Head of caudate nucleus (tissue), 42 donors: Measurements from ENCODE around the gene SSTR4.
"Not testable (repeated sequence)": the region's sequence is repeated elsewhere in the genome, so short reads cannot be mapped to it uniquely, and the experiment has no call there.

Experiments
- DNase-seq, 42 donors: peaks; one replicate each; pipeline versions ENCODE4 v3.0.0 to v3.0.0-alpha.2; 2020 to 2021; ENCODE audit warnings: mixed read lengths in 7 of 42
- intact Hi-C: fragments of 100-400 bp; cut with DNase I; formaldehyde crosslinking; loops from one replicate; pipeline ENCODE4 v1.15.0; 2022

Gene SSTR4

GRCh38 chr20:23011008-23011721 is 23.9 kb upstream of the SSTR4 start:
- intact Hi-C loops, result no loop called here
- peak in 1 of 42 donors; percentile 29 for DNase-seq

DNA sequence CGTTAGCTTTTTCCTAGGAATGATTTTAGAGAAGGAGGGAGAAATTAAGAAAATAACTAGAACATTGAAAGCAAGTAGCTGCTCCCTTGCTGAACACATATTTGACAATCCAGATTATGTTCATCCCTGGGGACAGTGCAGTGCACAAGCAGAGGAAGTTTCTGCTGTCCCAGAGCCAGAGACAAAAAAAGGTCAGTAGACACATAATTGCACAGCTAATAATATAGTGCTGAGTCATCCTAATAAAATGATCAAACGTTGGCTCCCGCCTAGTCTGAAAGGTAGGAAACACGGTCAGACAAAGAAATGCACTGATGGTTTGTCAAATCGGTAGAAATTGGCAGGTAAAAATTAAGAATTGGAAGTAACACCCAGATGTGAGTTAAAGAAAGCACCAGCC is 21.7 kb upstream of the SSTR4 start:
- no peak for DNase-seq
- intact Hi-C loops, result no loop called here

- DNase-seq, result no peak
- intact Hi-C loops, result no loop called here
Measured at GRCh38 chr20:23017516-23017915, 17.6 kb upstream of the SSTR4 start.

DNA sequence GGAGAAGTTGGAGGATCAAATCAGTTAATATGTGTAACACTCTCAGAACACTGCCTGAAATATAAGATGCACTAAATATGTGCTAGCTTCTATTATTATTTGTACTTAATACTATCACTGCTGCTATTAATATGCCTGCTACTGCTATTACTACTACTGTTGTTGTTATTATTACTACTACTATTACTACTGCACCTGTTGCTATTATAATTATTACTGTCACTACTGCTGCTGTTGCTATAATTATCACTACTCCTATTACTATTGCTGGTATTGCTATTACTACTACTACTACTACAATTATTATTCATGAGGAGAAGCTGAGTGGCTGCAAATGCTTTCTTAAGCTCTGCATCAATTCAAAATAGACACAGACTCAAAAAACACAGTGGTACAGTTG is 16.7 kb upstream of the SSTR4 start:
- intact Hi-C loops, result no loop called here
- DNase-seq, result no peak

DNA sequence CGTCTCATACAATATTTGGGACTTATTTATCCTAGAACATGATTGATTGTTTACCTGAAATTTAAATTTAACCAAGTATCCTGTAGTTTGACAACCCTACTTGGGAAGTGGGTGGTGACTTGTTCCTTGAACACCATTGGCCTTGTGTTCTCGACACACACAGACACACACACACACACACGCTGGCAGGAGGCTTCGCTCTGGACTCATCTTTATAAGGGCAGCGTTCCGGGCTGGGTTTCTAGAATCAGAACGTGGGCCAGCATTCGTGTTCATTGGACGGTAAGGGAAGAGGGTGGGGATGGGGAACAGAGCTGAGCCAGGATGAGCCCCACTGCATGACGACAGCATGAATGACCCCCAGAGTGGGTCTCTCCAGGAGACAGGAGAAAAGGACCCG is 16.2 kb upstream of the SSTR4 start:
- intact Hi-C loops, result no loop called here
- no peak for DNase-seq

DNA sequence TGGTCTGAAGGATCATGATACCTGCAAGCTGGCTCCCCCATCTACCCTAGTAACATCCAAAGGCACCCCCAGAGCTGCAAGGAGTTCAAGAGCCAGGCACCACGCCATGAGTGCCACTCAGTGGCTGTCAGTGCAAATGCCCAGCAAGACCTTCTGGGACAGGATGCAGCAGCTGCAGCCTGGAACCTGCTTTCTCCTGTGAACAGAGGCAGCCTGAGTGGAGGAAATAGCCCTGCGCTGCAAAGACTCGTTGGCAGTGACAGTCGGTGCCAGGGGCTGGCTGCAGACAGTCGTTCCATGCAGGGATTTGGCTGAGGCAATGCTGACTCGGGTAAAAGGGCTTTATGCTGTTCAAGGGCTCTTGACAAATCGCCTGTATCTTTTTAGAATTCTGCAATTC is 15.7 kb upstream of the SSTR4 start:
- intact Hi-C loops, result no loop called here
- DNase-seq, result peak in 40 of 42 donors; percentile 12 to 77 (median 50)

DNA sequence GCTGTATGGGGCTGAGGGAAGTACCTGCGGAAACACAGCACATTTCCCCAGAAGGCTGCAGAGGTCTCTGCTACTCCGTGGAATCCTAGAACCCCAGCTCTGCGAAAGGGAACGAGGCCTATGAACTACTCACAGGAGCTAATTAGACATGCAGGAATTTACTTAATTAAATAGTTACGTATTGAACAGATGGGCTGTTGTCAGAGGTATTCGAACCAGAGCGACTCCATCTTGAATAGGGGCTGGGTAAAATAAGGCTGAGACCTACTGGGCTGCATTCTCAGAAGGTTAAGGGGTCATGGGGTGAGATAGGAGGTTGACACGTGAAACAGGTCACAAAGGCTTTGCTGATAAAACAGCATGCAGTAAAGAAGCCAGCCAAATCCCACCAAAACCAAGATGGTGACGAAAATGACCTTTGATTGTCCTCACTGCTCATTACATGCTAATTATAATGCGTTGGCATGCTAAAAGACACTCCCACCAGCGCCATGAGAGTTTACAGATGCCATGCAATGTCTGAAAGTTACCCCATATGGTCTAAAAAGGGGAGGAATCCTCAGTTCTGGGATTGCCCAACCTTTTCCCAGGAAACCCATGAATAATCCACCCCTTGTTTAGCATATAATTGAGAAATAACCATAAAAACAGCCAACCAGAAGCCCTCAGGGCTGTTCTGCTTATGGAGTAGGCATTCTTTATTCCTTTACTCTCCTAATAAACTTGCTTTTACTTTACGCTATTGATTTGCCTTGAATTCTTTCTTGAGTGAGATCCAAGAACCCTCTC is 14.7 kb upstream of the SSTR4 start:
- DNase-seq, result no peak

GRCh38 chr20:23021541-23021940 is 13.6 kb upstream of the SSTR4 start:
- DNase-seq, result no peak
- intact Hi-C loops, result no loop called here

More for the DNA sequence above, 14.7 kb upstream of the SSTR4 start:
- intact Hi-C loops, result no loop called here

GRCh38 chr20:23021951-23022350 is 13.2 kb upstream of the SSTR4 start:
- intact Hi-C loops, result no loop called here
- no peak for DNase-seq

- no peak for DNase-seq
- intact Hi-C loops, result no loop called here
Measured at GRCh38 chr20:23022849-23023248, 12.3 kb upstream of the SSTR4 start.

- DNase-seq, result no peak
- intact Hi-C loops, result no loop called here
Measured at GRCh38 chr20:23023621-23024177, 11.4 kb upstream of the SSTR4 start.

DNA sequence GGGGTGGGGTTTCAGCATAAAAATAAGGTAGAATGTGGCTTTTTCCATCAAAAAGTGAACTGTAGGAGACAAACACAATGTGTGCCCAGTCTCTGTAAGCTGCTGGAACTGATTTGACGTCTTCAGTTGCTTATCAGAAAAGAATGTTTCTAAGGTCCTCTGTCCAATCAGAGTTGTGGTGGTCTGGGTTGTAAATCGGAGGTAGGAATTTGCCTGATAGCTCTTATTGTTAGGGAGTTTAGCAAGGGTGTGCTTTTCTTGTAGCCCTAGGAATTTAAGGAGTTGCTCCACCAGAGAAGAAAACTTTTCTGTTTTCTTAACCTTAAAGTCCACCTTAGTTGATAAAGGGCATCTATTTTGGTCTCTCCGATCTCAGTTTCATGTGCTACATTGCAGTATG is 10.4 kb upstream of the SSTR4 start:
- DNase-seq, result no peak

DNA sequence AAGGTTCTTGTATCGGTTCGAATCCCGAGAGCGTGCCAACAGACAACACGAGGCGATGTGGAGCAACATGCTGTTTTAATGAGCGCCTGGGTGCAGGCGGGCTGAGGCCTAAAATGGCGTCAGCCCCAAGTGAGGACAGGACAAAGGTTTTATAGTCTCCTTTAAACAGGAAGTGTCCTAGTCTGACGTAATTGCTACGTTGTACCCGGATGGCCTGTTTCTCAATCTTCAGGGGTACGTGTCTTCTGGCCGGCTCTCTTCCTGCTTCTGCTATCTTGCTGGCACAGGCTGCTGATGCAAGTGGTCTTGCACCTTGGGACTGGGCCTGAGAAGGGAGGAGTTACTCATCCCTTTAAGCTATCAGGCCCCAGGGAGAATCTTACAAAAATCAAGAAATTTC is 9.6 kb upstream of the SSTR4 start:
- intact Hi-C loops, result not testable (repeated sequence)
- peak in 11 of 42 donors; percentile 19 to 73 (median 37) for DNase-seq

More for the DNA sequence above, 10.4 kb upstream of the SSTR4 start:
- intact Hi-C loops, result no loop called here

DNA sequence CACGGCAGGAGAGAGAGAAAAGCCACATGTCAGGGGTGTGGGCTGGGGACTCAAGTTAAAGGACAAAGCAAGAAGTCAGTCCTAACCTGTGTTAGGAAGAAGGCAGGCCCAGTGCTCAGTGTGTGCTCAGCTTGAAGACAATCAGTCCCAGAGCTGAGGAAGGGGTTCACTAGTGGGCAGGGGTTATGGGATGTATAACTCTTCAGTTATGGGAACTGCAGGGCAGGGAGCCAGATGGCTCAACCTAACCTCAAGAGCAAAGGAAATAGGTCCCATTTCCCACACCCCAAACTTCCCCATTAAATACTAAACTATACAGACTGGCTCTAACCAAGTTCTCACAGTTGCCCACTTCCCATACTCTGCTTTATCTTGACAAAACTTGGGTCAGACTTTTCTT is 7.4 kb upstream of the SSTR4 start:
- DNase-seq, result peak in 6 of 42 donors; percentile 11 to 57 (median 42)
- intact Hi-C loops, result no loop called here

DNA sequence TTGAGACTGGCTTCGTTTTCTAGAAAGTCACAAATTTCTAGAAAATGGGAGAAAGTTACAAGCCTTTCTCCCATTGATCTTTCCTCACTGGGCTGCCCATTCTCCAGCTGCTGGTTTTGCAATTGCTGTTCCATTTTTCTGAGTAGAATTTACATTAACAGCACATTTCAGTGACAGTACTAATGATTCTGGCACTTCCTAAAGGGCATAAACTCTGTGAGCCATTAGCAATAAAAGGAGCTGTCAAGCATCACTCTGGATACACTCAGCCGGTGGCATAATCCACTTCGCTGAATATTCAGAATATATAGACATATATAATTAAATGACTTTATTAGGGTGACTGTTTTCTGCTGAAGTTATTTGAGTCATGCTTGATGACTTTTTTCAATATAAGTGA is 6.7 kb upstream of the SSTR4 start:
- DNase-seq, result peak in 1 of 42 donors; percentile 23
- intact Hi-C loops, result no loop called here

DNA sequence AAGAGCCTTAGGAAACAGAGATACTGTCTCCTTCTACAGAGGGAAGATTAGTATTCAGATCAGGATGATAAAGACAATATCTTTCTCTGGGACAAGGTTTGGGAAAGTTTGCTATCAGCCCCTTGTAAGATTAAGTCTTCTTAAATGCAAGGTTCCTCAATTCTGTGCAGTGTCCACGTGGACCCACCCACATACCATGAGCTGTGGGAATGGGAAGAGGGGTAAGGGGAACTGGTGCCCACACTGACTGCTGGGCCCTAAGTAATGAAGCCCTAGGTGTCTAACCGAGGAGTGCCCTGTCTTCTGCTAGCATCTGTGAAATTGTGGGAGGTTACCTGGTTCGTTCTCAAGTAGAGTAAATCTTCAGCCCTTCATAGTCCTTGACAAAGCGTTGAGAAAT is 5.8 kb upstream of the SSTR4 start:
- intact Hi-C loops, result no loop called here
- peak in 10 of 42 donors; percentile 16 to 58 (median 39) for DNase-seq

DNA sequence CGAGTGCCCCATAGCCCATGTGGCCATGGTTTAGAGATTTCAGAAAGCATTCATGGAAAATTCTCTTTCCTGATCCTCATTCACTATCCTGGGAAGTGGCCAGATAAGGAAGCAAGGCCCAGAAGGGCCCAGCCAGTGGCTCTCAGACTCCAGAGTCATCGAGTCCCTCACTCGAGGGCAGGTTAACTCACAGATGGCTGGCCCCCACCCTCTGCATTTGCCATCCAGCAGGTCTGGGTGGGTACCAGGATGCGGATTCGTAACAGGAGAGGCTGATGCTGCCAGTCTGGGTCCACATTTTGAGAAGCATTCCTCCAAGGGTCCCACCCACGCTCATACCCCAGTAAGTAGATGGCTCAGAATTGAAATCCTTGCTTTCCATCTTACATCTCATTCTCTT is 3.8 kb upstream of the SSTR4 start:
- peak in 1 of 42 donors; percentile 41 for DNase-seq
- intact Hi-C loops, result no loop called here

GRCh38 chr20:23032056-23032749 is 2.9 kb upstream of the SSTR4 start:
- intact Hi-C loops, result no loop called here
- peak in 1 of 42 donors; percentile 26 for DNase-seq

DNA sequence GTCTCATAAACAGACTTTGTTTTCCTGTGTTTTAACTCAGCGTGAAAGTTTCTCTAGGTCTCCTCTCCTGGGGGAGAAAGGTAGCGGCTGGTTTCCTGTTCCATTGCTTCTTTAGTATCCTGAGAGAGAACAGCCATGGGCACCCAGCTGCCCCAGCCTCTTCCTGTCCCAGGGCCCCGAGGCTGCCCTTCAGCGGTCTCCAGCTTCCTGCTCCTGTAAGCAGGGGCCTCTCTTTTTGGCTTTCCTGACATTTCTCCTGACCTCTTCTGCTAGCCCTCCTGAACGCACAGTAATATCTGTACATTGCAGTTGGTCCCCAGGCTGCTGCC is 2.4 kb upstream of the SSTR4 start:
- intact Hi-C loops, result no loop called here
- DNase-seq, result peak in 1 of 42 donors; percentile 23

GRCh38 chr20:23033918-23034317 is 1.2 kb upstream of the SSTR4 start:
- intact Hi-C loops, result no loop called here
- peak in 1 of 42 donors; percentile 21 for DNase-seq
